Measurements from ENCODE around the gene GSTO2. TPM values are rescaled to one million over a fixed set of nuclear protein-coding genes. Genes with fewer than 3 reads are reported as not detected.
A peak's percentile ranks its signal among the peaks of the same experiment; 100 is the strongest.

GSTO2 gene
- total and polyA plus RNA-seq, 2 donors (not counting 1 experiment from before 2014, with no cell fraction given): 2.9 to 3.1 TPM

GRCh38 chr10:104299031-104299904 lies 30.3 kb downstream of the GSTO2 start:
- peak; percentile 85 to 90 for DNase-seq (ENCODE audit: low read depth in 2 of 2)
- no peaks in the 10 kb centered on the region for H3K79me2 ChIP-seq (ENCODE audit: control insufficient read depth, insufficient read depth, low read length)
- H3K4me3 ChIP-seq (replicated peaks in 1 of 4; ENCODE audit: control extremely low read depth in 1 of 4, insufficient read depth in 1 of 4, low read depth in 3 of 4, low read length in 4 of 4): peak overlapping the region in 2 of 4 experiments; percentile 23 to 29

GRCh38 chr10:104300002-104300735 lies 31.2 kb downstream of the GSTO2 start:
- peak; percentile 99 to 100 for DNase-seq (ENCODE audit: low read depth in 2 of 2)
- Histone ChIP-seq H2AFZ (ENCODE audit: low read length) (no peak overlapping the region), H3K27ac (ENCODE audit: insufficient read depth, low read length) (peak overlapping the region; percentile 98), H3K79me2 (ENCODE audit: control insufficient read depth, insufficient read depth, low read length) (no peaks in the 10 kb centered on the region), H3K9ac (ENCODE audit: insufficient read depth, low read length) (peak overlapping the region; percentile 67), H3K9me3 (ENCODE audit: control insufficient read depth, insufficient read depth, low read depth, low read length) (no peaks in the 10 kb centered on the region), H3K4me3 (replicated peaks in 1 of 4; ENCODE audit: control extremely low read depth in 1 of 4, insufficient read depth in 1 of 4, low read depth in 3 of 4, low read length in 4 of 4) (peak overlapping the region in 2 of 4 experiments; percentile 20 to 35), H4K20me1 (ENCODE audit: control insufficient read depth, extremely low read depth, insufficient read depth, low read length) (no peaks in the 10 kb centered on the region), H3K27me3 (ENCODE audit: control insufficient read depth, insufficient read depth, low read length) (no peaks in the 10 kb centered on the region), H3K4me1 (ENCODE audit: control insufficient read depth, extremely low read depth, insufficient read depth, low read length) (peaks cover 21% of the 10 kb centered on the region), H3K36me3 (ENCODE audit: control insufficient read depth, insufficient read depth, low read length) (no peaks in the 10 kb centered on the region), H3K4me2 (ENCODE audit: extremely low read depth, insufficient read depth, low read length) (peak overlapping the region; percentile 54)
- no peak for TF ChIP-seq CTCF (conservative IDR thresholded peaks at IDR 0.05 in 1 of 2, IDR thresholded peaks at IDR 0.05 in 1 of 2; ENCODE audit: low read depth in 1 of 2, low read length in 2 of 2)
- no peak for TF ChIP-seq EZH2 (IDR thresholded peaks at IDR 0.05; ENCODE audit: low read length, missing control alignments)

More at GRCh38 chr10:104299031-104299904, 30.3 kb downstream of the GSTO2 start:
- no peaks in the 10 kb centered on the region for H3K27me3 ChIP-seq (ENCODE audit: control insufficient read depth, insufficient read depth, low read length)
- H4K20me1 ChIP-seq (ENCODE audit: control insufficient read depth, extremely low read depth, insufficient read depth, low read length): no peaks in the 10 kb centered on the region
- no peaks in the 10 kb centered on the region for H3K36me3 ChIP-seq (ENCODE audit: control insufficient read depth, insufficient read depth, low read length)
- no peaks in the 10 kb centered on the region for H3K9me3 ChIP-seq (ENCODE audit: control insufficient read depth, insufficient read depth, low read depth, low read length)
- no peak overlapping the region for H2AFZ ChIP-seq (ENCODE audit: low read length)
- peak overlapping the region; percentile 98 for H3K27ac ChIP-seq (ENCODE audit: insufficient read depth, low read length)
- H3K4me1 ChIP-seq (ENCODE audit: control insufficient read depth, extremely low read depth, insufficient read depth, low read length): peaks cover 21% of the 10 kb centered on the region
- H3K9ac ChIP-seq (ENCODE audit: insufficient read depth, low read length): peak overlapping the region; percentile 56
- peak overlapping the region; percentile 36 for H3K4me2 ChIP-seq (ENCODE audit: extremely low read depth, insufficient read depth, low read length)
- TF ChIP-seq EZH2 (IDR thresholded peaks at IDR 0.05; ENCODE audit: low read length, missing control alignments) (no peak), CTCF (conservative IDR thresholded peaks at IDR 0.05 in 1 of 2, IDR thresholded peaks at IDR 0.05 in 1 of 2; ENCODE audit: low read depth in 1 of 2, low read length in 2 of 2) (no peak)

GRCh38 chr10:104300736-104301292 lies 31.8 kb downstream of the GSTO2 start:
- Histone ChIP-seq H3K9me3 (ENCODE audit: control insufficient read depth, insufficient read depth, low read depth, low read length) (no peaks in the 10 kb centered on the region), H3K4me3 (replicated peaks in 1 of 4; ENCODE audit: control extremely low read depth in 1 of 4, insufficient read depth in 1 of 4, low read depth in 3 of 4, low read length in 4 of 4) (peak overlapping the region in 2 of 4 experiments; percentile 20 to 35), H2AFZ (ENCODE audit: low read length) (no peak overlapping the region), H3K36me3 (ENCODE audit: control insufficient read depth, insufficient read depth, low read length) (no peaks in the 10 kb centered on the region), H4K20me1 (ENCODE audit: control insufficient read depth, extremely low read depth, insufficient read depth, low read length) (no peaks in the 10 kb centered on the region), H3K27me3 (ENCODE audit: control insufficient read depth, insufficient read depth, low read length) (no peaks in the 10 kb centered on the region), H3K4me1 (ENCODE audit: control insufficient read depth, extremely low read depth, insufficient read depth, low read length) (peaks cover 21% of the 10 kb centered on the region), H3K9ac (ENCODE audit: insufficient read depth, low read length) (peak overlapping the region; percentile 67), H3K4me2 (ENCODE audit: extremely low read depth, insufficient read depth, low read length) (peak overlapping the region; percentile 54), H3K79me2 (ENCODE audit: control insufficient read depth, insufficient read depth, low read length) (no peaks in the 10 kb centered on the region), H3K27ac (ENCODE audit: insufficient read depth, low read length) (peak overlapping the region; percentile 98)
- TF ChIP-seq CTCF (conservative IDR thresholded peaks at IDR 0.05 in 1 of 2, IDR thresholded peaks at IDR 0.05 in 1 of 2; ENCODE audit: low read depth in 1 of 2, low read length in 2 of 2): no peak
- no peak for TF ChIP-seq EZH2 (IDR thresholded peaks at IDR 0.05; ENCODE audit: low read length, missing control alignments)
- DNase-seq (ENCODE audit: low read depth in 2 of 2): peak; percentile 97 to 99

Data from fibroblast of lung (primary cell).